Osteocyte (in vitro differentiated cells): ENCODE measurements around the gene GPR21. TPM values are rescaled to one million over a fixed set of nuclear protein-coding genes. Genes with fewer than 3 reads are reported as not detected.

ENCODE experiments used
- DNase-seq: peaks from one replicate; pipeline ENCODE4 v3.0.0; 2021; ENCODE audit warnings: mixed read lengths; ENCODE audit not compliant: unreplicated experiment; ENCODE audit errors: extremely low spot score
- H3K27ac Mint-ChIP-seq: one replicate; pipeline ENCODE4 v1.8.0; 2021; ENCODE audit warnings: mild to moderate bottlenecking, mixed read lengths; ENCODE audit not compliant: unreplicated experiment
- H3K27me3 Mint-ChIP-seq: one replicate; pipeline ENCODE4 v1.8.0; 2021; ENCODE audit warnings: mixed read lengths; ENCODE audit not compliant: unreplicated experiment
- H3K36me3 Mint-ChIP-seq: one replicate; pipeline ENCODE4 v1.8.0; 2021; ENCODE audit warnings: mixed read lengths; ENCODE audit not compliant: unreplicated experiment
- H3K4me1 Mint-ChIP-seq: one replicate; pipeline ENCODE4 v1.8.0; 2021; ENCODE audit warnings: mixed read lengths; ENCODE audit not compliant: unreplicated experiment
- H3K4me3 Mint-ChIP-seq: one replicate; pipeline ENCODE4 v1.8.0; 2021; ENCODE audit warnings: mild to moderate bottlenecking, moderate library complexity, mixed read lengths; ENCODE audit not compliant: unreplicated experiment
- H3K9me3 Mint-ChIP-seq: one replicate; pipeline ENCODE4 v1.8.0; 2021; ENCODE audit warnings: mixed read lengths; ENCODE audit not compliant: unreplicated experiment
- CTCF ChIP-seq: fragments of 200-600 bp; sonication (generic); IDR thresholded peaks from 2 replicates; pipeline ENCODE4 v1.5.0; 2021; ENCODE audit warnings: antibody characterized with exemption, mild to moderate bottlenecking, moderate library complexity
- total RNA-seq: library from RNA; stranded (reverse); gene quantifications from 2 replicates; pipeline ENCODE4 v1.2.1, GENCODE V29; 2021

Gene GPR21
- total RNA-seq, 1 donor from 2014 or later, result 3.4 TPM

GRCh38 chr9:123049589-123050222, 16.2 kb downstream of the GPR21 start:
- Mint-ChIP-seq H3K4me1 (peaks cover 73% of the 10 kb centered on the region), H3K27ac (peak overlapping the region; percentile 91), H3K9me3 (no peaks in the 10 kb centered on the region), H3K27me3 (no peaks in the 10 kb centered on the region), H3K4me3 (no peak overlapping the region), H3K36me3 (peaks cover 21% of the 10 kb centered on the region)
- DNase-seq, result no peak
- no peak for TF ChIP-seq CTCF

GRCh38 chr9:123053046-123053445, 19.6 kb downstream of the GPR21 start:
- no peak for DNase-seq
- Mint-ChIP-seq H3K36me3 (peaks cover 33% of the 10 kb centered on the region), H3K4me1 (peaks cover 52% of the 10 kb centered on the region), H3K27ac (peak overlapping the region; percentile 81), H3K27me3 (no peaks in the 10 kb centered on the region), H3K9me3 (no peaks in the 10 kb centered on the region), H3K4me3 (peak overlapping the region; percentile 33)
- no peak for TF ChIP-seq CTCF

GRCh38 chr9:123053711-123054110, 20.2 kb downstream of the GPR21 start:
- Mint-ChIP-seq H3K9me3 (no peaks in the 10 kb centered on the region), H3K27me3 (no peaks in the 10 kb centered on the region), H3K4me3 (peak overlapping the region; percentile 0), H3K36me3 (peaks cover 33% of the 10 kb centered on the region), H3K27ac (peak overlapping the region; percentile 81), H3K4me1 (peaks cover 49% of the 10 kb centered on the region)
- DNase-seq, result no peak
- TF ChIP-seq CTCF, result no peak

- no peak for TF ChIP-seq CTCF
- no peaks in the 10 kb centered on the region for H3K27me3 Mint-ChIP-seq
- peaks cover 62% of the 10 kb centered on the region for H3K4me1 Mint-ChIP-seq
- DNase-seq, result no peak
- H3K4me3 Mint-ChIP-seq, result no peak overlapping the region
- no peaks in the 10 kb centered on the region for H3K9me3 Mint-ChIP-seq
- H3K27ac Mint-ChIP-seq, result peak overlapping the region; percentile 45
- peaks cover 19% of the 10 kb centered on the region for H3K36me3 Mint-ChIP-seq
Observed at GRCh38 chr9:123058834-123059233, 25.4 kb downstream of the GPR21 start.

GRCh38 chr9:123059472-123060220, 26.2 kb downstream of the GPR21 start:
- Mint-ChIP-seq H3K9me3 (no peaks in the 10 kb centered on the region), H3K4me3 (no peak overlapping the region), H3K4me1 (peaks cover 65% of the 10 kb centered on the region), H3K36me3 (peaks cover 16% of the 10 kb centered on the region), H3K27me3 (no peaks in the 10 kb centered on the region), H3K27ac (peak overlapping the region; percentile 75)
- DNase-seq, result no peak
- TF ChIP-seq CTCF, result no peak
